GM19455 (cell line): Measurements from ENCODE around the gene MAPK8IP1.

Experiments used
- ATAC-seq: cut with Tn5 transposase; IDR thresholded peaks from one replicate; pipeline ENCODE4 v1.9.1; 2021; ENCODE audit not compliant: unreplicated experiment

MAPK8IP1 gene

DNA sequence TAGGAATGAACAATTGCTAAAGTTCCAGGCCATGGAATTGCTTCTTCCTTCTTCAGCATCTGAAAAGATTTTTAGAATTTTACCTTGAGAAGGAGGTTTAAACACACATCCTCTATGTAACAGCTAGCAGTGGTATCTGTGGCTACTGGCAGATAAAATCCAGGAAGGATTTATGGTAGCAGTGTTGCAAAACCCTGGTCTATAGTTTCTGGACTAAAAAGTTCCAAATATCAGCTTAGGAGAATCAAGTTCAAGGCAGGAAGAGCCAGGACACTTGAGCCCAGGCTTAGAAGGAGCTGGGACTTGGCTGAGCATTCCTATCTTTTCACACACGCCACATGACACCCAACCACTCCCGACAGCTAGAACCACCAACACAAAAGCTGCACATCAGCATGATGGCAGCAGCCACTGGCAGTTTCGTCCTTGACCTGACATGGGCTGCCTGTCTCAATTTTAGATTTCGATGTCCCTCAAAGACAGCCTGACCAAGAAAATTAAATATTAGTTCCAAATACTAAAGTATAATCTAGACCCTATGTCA is 51.1 kb downstream of the MAPK8IP1 start:
- ATAC-seq: no peak

DNA sequence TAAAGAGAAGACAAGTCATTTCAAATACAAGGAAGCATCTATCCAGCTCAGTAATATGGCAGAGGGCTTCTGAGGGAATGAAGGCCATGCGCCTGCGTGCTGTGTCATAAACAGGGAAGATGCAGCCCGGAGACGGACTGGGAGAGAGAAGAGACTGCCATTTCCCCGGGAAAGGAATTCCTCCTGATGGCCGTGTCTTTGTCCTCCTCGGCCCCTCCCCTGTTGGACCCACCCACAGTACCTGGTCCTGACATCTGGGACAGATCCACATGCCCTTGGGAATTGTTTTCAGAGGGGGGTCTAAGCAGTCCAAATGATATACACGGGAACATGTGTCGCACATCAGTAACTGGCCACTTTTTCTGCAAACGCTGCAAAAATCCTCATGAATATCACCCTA is 52.5 kb downstream of the MAPK8IP1 start:
- no peak for ATAC-seq

GRCh38 chr11:45939836-45940235 is 54.4 kb downstream of the MAPK8IP1 start:
- no peak for ATAC-seq

- no peak for ATAC-seq
Observed at GRCh38 chr11:45941285-45941684, 55.8 kb downstream of the MAPK8IP1 start.

GRCh38 chr11:45942381-45942780 is 56.9 kb downstream of the MAPK8IP1 start:
- ATAC-seq: no peak

GRCh38 chr11:45945397-45945999 is 60.0 kb downstream of the MAPK8IP1 start:
- no peak for ATAC-seq

DNA sequence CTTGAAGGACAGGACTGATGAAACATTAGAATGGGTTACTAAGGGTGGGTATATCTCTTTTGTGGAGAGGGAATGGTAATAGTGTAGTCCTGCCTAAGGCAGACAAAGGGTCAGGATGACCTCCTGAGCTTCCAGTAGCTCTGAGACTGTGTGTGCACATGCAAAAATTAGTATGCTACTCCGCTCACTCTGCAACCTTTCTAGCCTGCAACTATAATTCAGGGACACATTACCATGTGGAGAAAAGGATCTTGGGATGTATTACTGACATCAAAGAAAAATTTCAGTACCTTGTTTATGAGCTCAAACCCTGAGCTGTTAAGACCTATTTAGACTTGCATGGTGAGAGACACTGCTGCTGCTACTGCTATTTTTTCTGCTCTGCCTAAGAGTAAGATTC is 62.4 kb downstream of the MAPK8IP1 start:
- no peak for ATAC-seq

DNA sequence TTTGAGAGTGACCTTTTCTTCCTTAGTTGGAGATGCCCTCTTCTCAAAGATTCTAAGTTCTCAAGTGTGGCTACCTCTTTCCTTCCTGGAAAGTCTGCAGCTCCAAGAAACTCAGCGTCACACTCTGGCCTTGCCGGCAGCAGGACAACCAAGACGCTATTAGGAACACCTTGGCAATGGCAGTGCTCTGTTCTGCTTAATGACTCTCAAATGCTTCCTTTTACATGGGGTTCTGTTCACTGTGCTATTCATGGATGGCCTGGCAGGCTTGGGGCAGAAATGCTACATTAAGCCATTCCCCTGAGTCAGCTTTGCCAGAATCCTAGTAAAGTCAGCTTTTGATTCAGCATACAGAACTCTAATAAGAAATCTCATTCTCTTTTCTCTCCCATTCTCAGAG is 62.9 kb downstream of the MAPK8IP1 start:
- no peak for ATAC-seq

GRCh38 chr11:45949992-45950407 is 64.5 kb downstream of the MAPK8IP1 start:
- no peak for ATAC-seq
